K562 (cell line): Measurements from ENCODE around the gene NT5C1B. TPM values are rescaled to one million over a fixed set of nuclear protein-coding genes. Genes with fewer than 3 reads are reported as not detected.
A peak's percentile ranks its signal among the peaks of the same experiment; 100 is the strongest.

ENCODE experiments used
- BCLAF1 ChIP-seq, 2 experiments: fragments of 450-650 bp in 1 of 2; IDR thresholded peaks; 2 replicates each; pipeline ENCODE4 v1.6.1; 2011 to 2017; ENCODE audit warnings: low read depth in 2 of 2, antibody characterized with exemption in 1 of 2, borderline replicate concordance in 1 of 2, low read length in 1 of 2, mild to moderate bottlenecking in 1 of 2, mixed read lengths in 1 of 2; ENCODE audit not compliant: control insufficient read depth in 1 of 2
- ETS1 ChIP-seq: conservative IDR thresholded peaks from 2 replicates; pipeline ENCODE4 v1.6.1; 2011; ENCODE audit warnings: low read depth, mild to moderate bottlenecking, low read length; ENCODE audit not compliant: control insufficient read depth
- GTF2B ChIP-seq: IDR thresholded peaks from 2 replicates; pipeline ENCODE4 v1.6.1; 2011; ENCODE audit not compliant: insufficient read length; ENCODE audit errors: extremely low read depth
- JUNB ChIP-seq: fragments of 450-650 bp; formaldehyde crosslinking; conservative IDR thresholded peaks from 2 replicates; pipeline ENCODE4 v1.4.0; 2020; ENCODE audit warnings: mild to moderate bottlenecking
- L3MBTL2 ChIP-seq: fragments of 450-650 bp; IDR thresholded peaks from 2 replicates; pipeline ENCODE4 v1.6.1; 2016; ENCODE audit warnings: mild to moderate bottlenecking, moderate library complexity
- NONO ChIP-seq, 2 experiments: fragments of 200-400 bp in 1 of 2; fragments of 450-650 bp in 1 of 2; formaldehyde crosslinking in 1 of 2; IDR thresholded peaks; 2 replicates each; pipeline ENCODE4 v1.6.1; 2017; ENCODE audit warnings: low read depth in 2 of 2, mild to moderate bottlenecking in 2 of 2, moderate library complexity in 2 of 2, low read length in 1 of 2
- PHF20 ChIP-seq: fragments of 450-650 bp; IDR thresholded peaks from 2 replicates; pipeline ENCODE4 v1.6.1; 2018; ENCODE audit not compliant: partially characterized antibody
- RB1 ChIP-seq: fragments of 450-650 bp; IDR thresholded peaks from 2 replicates; pipeline ENCODE4 v1.6.1; 2017; ENCODE audit warnings: low read depth, mild to moderate bottlenecking
- RHOXF2B ChIP-seq: fragments of 250-450 bp; sonication (Bioruptor Pico); conservative IDR thresholded peaks from 2 replicates; pipeline ENCODE4 v1.5.1; 2021
- SP1 ChIP-seq: sonication (generic); formaldehyde crosslinking; IDR thresholded peaks from 2 replicates; pipeline ENCODE4 v1.8.1; 2022; ENCODE audit warnings: mild to moderate bottlenecking, missing genetic modification reagents
- TSC22D4 ChIP-seq: fragments of 450-650 bp; IDR thresholded peaks from 2 replicates; pipeline ENCODE4 v1.6.1; 2016; ENCODE audit warnings: missing genetic modification characterization, missing biosample characterization, control low read depth
- WHSC1 ChIP-seq: IDR thresholded peaks from one replicate; pipeline ENCODE4 v1.6.1; 2012; ENCODE audit warnings: low read length, control low read depth, inconsistent platforms
- ZBTB34 ChIP-seq: fragments of 250-450 bp; sonication (Bioruptor Pico); IDR thresholded peaks from 2 replicates; pipeline ENCODE4 v1.8.0; 2021; ENCODE audit warnings: mild to moderate bottlenecking, moderate library complexity
- ZBTB5 ChIP-seq: fragments of 450-650 bp; IDR thresholded peaks from 2 replicates; pipeline ENCODE4 v1.6.1; 2017; ENCODE audit warnings: antibody characterized with exemption
- ZKSCAN8 ChIP-seq: fragments of 200-800 bp; sonication (Bioruptor generic); IDR thresholded peaks from 2 replicates; pipeline ENCODE4 v1.6.1; 2016; ENCODE audit warnings: missing genetic modification characterization, missing compliant biosample characterization
- ZNF384 ChIP-seq: IDR thresholded peaks from 2 replicates; pipeline ENCODE4 v1.6.1; 2012; ENCODE audit warnings: low read depth, low read length, improper control_type of control experiment
- ZNF584 ChIP-seq: fragments of 200-800 bp; sonication (Bioruptor generic); IDR thresholded peaks from 2 replicates; pipeline ENCODE4 v1.6.1; 2016; ENCODE audit warnings: low read depth, mild to moderate bottlenecking, missing genetic modification characterization, missing compliant biosample characterization
- ZNF589 ChIP-seq: fragments of 200-800 bp; sonication (Bioruptor generic); IDR thresholded peaks from 2 replicates; pipeline ENCODE4 v1.6.1; 2016; ENCODE audit warnings: low read depth, missing genetic modification characterization, missing compliant biosample characterization
- ZNF75A ChIP-seq: fragments of 450-650 bp; formaldehyde crosslinking; IDR thresholded peaks from 2 replicates; pipeline ENCODE4 v1.4.0; 2020; ENCODE audit warnings: mild to moderate bottlenecking
- polyA plus RNA-seq, 8 experiments: library from polyadenylated mRNA; depleted of rRNA in 4 of 8; stranded (reverse) in 5 of 8; unstranded in 3 of 8; fragments of >200 nt; fragmentation: Nextera tagmentation in 2 of 8; fragmentation: Illumina TruSeq in 1 of 8; extraction: Ambion mirVana in 2 of 8; extraction: Trizol in 1 of 8; gene quantifications; 2 replicates each; pipeline versions ENCODE4 v1.2.1 to v1.2.3, GENCODE V29; 2011 to 2014; ENCODE audit warnings: inconsistent platforms in 1 of 8, missing spikeins in 1 of 8
- total RNA-seq, 7 experiments: library from RNA; depleted of rRNA in 6 of 7; stranded (reverse); fragments of >200 nt in 6 of 7; fragmentation: Illumina TruSeq in 2 of 7; extraction: Trizol in 2 of 7; gene quantifications; 2 replicates each; pipeline versions ENCODE4 v1.2.1 to v1.2.3, GENCODE V29; 2011 to 2021; ENCODE audit warnings: low replicate concordance in 1 of 7

Gene NT5C1B
- total and polyA plus RNA-seq, 9 of the 15 experiments (the other 6 are each of a cell fraction or from before 2014, with no cell fraction given) = 0.07 TPM; not detected in 8

- TF ChIP-seq ETS1 = peak; percentile 78; the same call in 1 of the 2 replicates
- TF ChIP-seq TSC22D4 (tag) = no peak
- TF ChIP-seq RB1 = peak; percentile 73
- no peak for TF ChIP-seq RHOXF2B
- no peak for TF ChIP-seq JUNB
- no peak for TF ChIP-seq ZBTB34 (CRISPR knock-in tag)
- no peak for TF ChIP-seq WHSC1
- no peak for TF ChIP-seq ZNF584
- peak; percentile 71 for TF ChIP-seq PHF20
- peak; percentile 59 to 62; a peak in 1 of 4 replicates for TF ChIP-seq NONO (IDR thresholded peaks at IDR 0.05; ENCODE audit: low read depth in 2 of 2, low read length in 1 of 2)
- peak; percentile 69 for TF ChIP-seq L3MBTL2
- TF ChIP-seq ZBTB5 = no peak
- TF ChIP-seq ZKSCAN8 (CRISPR knock-in tag) = no peak
- no peak for TF ChIP-seq ZNF75A (CRISPR knock-in tag)
- no peak for TF ChIP-seq ZNF384
- TF ChIP-seq SP1 (CRISPR knock-in tag) = 0 out of 2 replicates have a peak, but pooled peaks have one; percentile 39
- no peak for TF ChIP-seq GTF2B
- no peak for TF ChIP-seq BCLAF1 (IDR thresholded peaks at IDR 0.05; ENCODE audit: borderline replicate concordance in 1 of 2, control insufficient read depth in 1 of 2, low read depth in 2 of 2, low read length in 1 of 2)
- TF ChIP-seq ZNF589 = no peak
Measured at GRCh38 chr2:18560031-18560796, 29.2 kb downstream of the NT5C1B start, which contains the start of gene RDH14 (continued).
